Mesenchymal stem cell (in vitro differentiated cells and primary cell): ENCODE data around the gene RNF152.
A peak's percentile ranks its signal among the peaks of the same experiment; 100 is the strongest.

Experiments
- DNase-seq: peaks from one replicate; pipeline ENCODE4 v3.0.0-alpha.2; 2013
- H2AFZ ChIP-seq: one replicate; pipeline ENCODE4 v1.6.1; 2013; ENCODE audit warnings: low read depth, mild to moderate bottlenecking, control low read depth, inconsistent platforms, low read length, moderate library complexity
- H2AK5ac ChIP-seq: 2 replicates; pipeline ENCODE4 v1.6.1; 2013; ENCODE audit warnings: low read length, moderate library complexity, mild to moderate bottlenecking, inconsistent platforms; ENCODE audit not compliant: severe bottlenecking
- H2BK120ac ChIP-seq: one replicate; pipeline ENCODE4 v1.6.1; 2013; ENCODE audit warnings: low read depth, mild to moderate bottlenecking, inconsistent platforms, low read length, moderate library complexity
- H2BK12ac ChIP-seq, 2 experiments: one replicate each; pipeline ENCODE4 v1.6.1; 2013; ENCODE audit warnings: inconsistent platforms in 2 of 2, low read length in 2 of 2, mild to moderate bottlenecking in 2 of 2, moderate library complexity in 2 of 2, control low read depth in 1 of 2
- H2BK15ac ChIP-seq: one replicate; pipeline ENCODE4 v1.6.1; 2013; ENCODE audit warnings: mild to moderate bottlenecking, low read depth, inconsistent platforms; ENCODE audit not compliant: poor library complexity, severe bottlenecking
- H2BK5ac ChIP-seq: 2 replicates; pipeline ENCODE4 v1.6.1; 2013; ENCODE audit warnings: low read depth, mild to moderate bottlenecking, low read length, control low read depth, inconsistent platforms; ENCODE audit not compliant: poor library complexity, severe bottlenecking
- H3K14ac ChIP-seq, 2 experiments: one replicate each; pipeline ENCODE4 v1.6.1; 2013; ENCODE audit warnings: inconsistent platforms in 2 of 2, low read length in 2 of 2, control low read depth in 1 of 2, mild to moderate bottlenecking in 1 of 2, moderate library complexity in 1 of 2
- H3K18ac ChIP-seq, 2 experiments: one replicate each; pipeline ENCODE4 v1.6.1; 2013; ENCODE audit warnings: inconsistent platforms in 2 of 2, low read length in 2 of 2, control low read depth in 1 of 2, low read depth in 1 of 2, mild to moderate bottlenecking in 1 of 2
- H3K23ac ChIP-seq, 2 experiments: one replicate each; pipeline ENCODE4 v1.6.1; 2013; ENCODE audit warnings: inconsistent platforms in 2 of 2, low read length in 2 of 2, mild to moderate bottlenecking in 2 of 2, moderate library complexity in 2 of 2, control low read depth in 1 of 2
- H3K27ac ChIP-seq: 2 replicates; pipeline ENCODE4 v1.5.1; 2013; ENCODE audit warnings: mild to moderate bottlenecking, moderate library complexity, low read length, control low read depth, inconsistent platforms; ENCODE audit not compliant: poor library complexity, severe bottlenecking
- H3K27me3 ChIP-seq, 2 experiments: 2 replicates each; pipeline versions ENCODE4 v1.6.1 to v1.7.0; 2013; ENCODE audit warnings: low read length in 2 of 2, mild to moderate bottlenecking in 2 of 2, moderate library complexity in 2 of 2, control low read depth in 1 of 2, inconsistent platforms in 1 of 2; ENCODE audit not compliant: control insufficient read depth in 1 of 2, insufficient read depth in 1 of 2
- H3K36me3 ChIP-seq, 2 experiments: 2 replicates each; pipeline versions ENCODE4 v1.6.1 to v1.7.0; 2013; ENCODE audit warnings: low read length in 2 of 2, control low read depth in 1 of 2, inconsistent platforms in 1 of 2, low read depth in 1 of 2, mild to moderate bottlenecking in 1 of 2; ENCODE audit not compliant: insufficient read depth in 2 of 2, control insufficient read depth in 1 of 2
- H3K4ac ChIP-seq, 2 experiments: one replicate each; pipeline ENCODE4 v1.6.1; 2013; ENCODE audit warnings: inconsistent platforms in 2 of 2, low read length in 2 of 2, mild to moderate bottlenecking in 2 of 2, moderate library complexity in 2 of 2, control low read depth in 1 of 2, low read depth in 1 of 2
- H3K4me1 ChIP-seq: 2 replicates; pipeline ENCODE4 v1.6.1; 2013; ENCODE audit warnings: low read depth, low read length, control low read depth; ENCODE audit not compliant: control insufficient read depth, insufficient read depth
- H3K4me2 ChIP-seq: 2 replicates; pipeline ENCODE4 v1.6.1; 2013; ENCODE audit warnings: low read length, mild to moderate bottlenecking, inconsistent platforms; ENCODE audit not compliant: poor library complexity, severe bottlenecking
- H3K4me3 ChIP-seq, 2 experiments: 2 replicates each; pipeline versions ENCODE4 v1.5.1 to v1.7.0; 2013; ENCODE audit warnings: low read length in 2 of 2, mild to moderate bottlenecking in 2 of 2, control low read depth in 1 of 2, low read depth in 1 of 2; ENCODE audit not compliant: insufficient read depth in 1 of 2
- H3K79me1 ChIP-seq: replicated peaks from 2 replicates; pipeline ENCODE4 v1.6.1; 2013; ENCODE audit warnings: mild to moderate bottlenecking, control low read depth, low read length, inconsistent platforms; ENCODE audit not compliant: poor library complexity, severe bottlenecking
- H3K9ac ChIP-seq: 2 replicates; pipeline ENCODE4 v1.7.0; 2013; ENCODE audit warnings: mild to moderate bottlenecking, low read length, moderate library complexity
- H3K9me3 ChIP-seq: 2 replicates; pipeline ENCODE4 v1.7.0; 2013; ENCODE audit warnings: mild to moderate bottlenecking, low read length; ENCODE audit not compliant: control insufficient read depth
- H4K8ac ChIP-seq: one replicate; pipeline ENCODE4 v1.6.1; 2013; ENCODE audit warnings: inconsistent platforms, mild to moderate bottlenecking, low read length, moderate library complexity
- H4K91ac ChIP-seq: one replicate; pipeline ENCODE4 v1.6.1; 2013; ENCODE audit warnings: mild to moderate bottlenecking, low read length, inconsistent platforms
- WGBS: methylation state at CpG from one replicate; pipeline ENCODE4 v1.1.7; 2013; ENCODE audit warnings: mixed read lengths; 5-methylcytosine and 5-hydroxymethylcytosine counted together

Gene RNF152

DNA sequence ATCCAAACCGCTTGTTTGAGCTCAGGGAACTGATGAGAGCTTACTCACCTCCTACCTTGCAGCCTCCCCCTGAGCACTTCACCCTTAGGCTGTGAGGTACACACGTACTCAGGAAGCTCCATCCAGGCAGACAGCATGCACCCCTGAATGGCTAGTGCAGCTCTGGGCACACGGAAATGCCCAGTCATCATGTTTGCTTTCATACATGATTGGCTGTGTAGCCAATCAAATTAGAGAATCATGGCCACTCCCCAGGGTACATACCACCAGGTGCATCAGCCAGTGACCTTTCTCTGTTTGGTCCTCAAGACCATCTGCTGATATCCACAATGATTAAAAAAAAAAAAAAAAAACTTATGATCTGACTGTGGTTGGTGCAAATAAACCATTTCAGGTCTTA is 42.1 kb downstream of the RNF152 start:
- peak overlapping the region in 1 of 2 experiments; percentile 9 for H3K23ac ChIP-seq
- no peaks in the 10 kb centered on the region for H3K27me3 ChIP-seq
- H2BK15ac ChIP-seq = no peak overlapping the region
- H3K27ac ChIP-seq = no peak overlapping the region
- no peak overlapping the region for H3K9ac ChIP-seq
- no peak overlapping the region for H2AK5ac ChIP-seq
- peak overlapping the region in 1 of 2 experiments; percentile 86 for H3K18ac ChIP-seq
- H3K14ac ChIP-seq = peak overlapping the region in 1 of 2 experiments; percentile 11
- 96% methylated on average over 3 of the region's 3 CpGs for WGBS
- no peak for DNase-seq
- no peak overlapping the region for H4K91ac ChIP-seq
- H4K8ac ChIP-seq = no peak overlapping the region
- H2BK12ac ChIP-seq = no peak overlapping the region
- no peak overlapping the region for H2BK120ac ChIP-seq
- no peak overlapping the region for H2BK5ac ChIP-seq
- no peak overlapping the region for H3K4me2 ChIP-seq
- no peak overlapping the region for H3K4me3 ChIP-seq
- no peaks in the 10 kb centered on the region for H3K79me1 ChIP-seq
- peaks cover 1% of the 10 kb centered on the region for H3K4me1 ChIP-seq
- no peaks in the 10 kb centered on the region for H3K9me3 ChIP-seq
- peak overlapping the region in 1 of 2 experiments; percentile 32 for H3K4ac ChIP-seq
- no peak overlapping the region for H2AFZ ChIP-seq
- H3K36me3 ChIP-seq = no peaks in the 10 kb centered on the region

DNA sequence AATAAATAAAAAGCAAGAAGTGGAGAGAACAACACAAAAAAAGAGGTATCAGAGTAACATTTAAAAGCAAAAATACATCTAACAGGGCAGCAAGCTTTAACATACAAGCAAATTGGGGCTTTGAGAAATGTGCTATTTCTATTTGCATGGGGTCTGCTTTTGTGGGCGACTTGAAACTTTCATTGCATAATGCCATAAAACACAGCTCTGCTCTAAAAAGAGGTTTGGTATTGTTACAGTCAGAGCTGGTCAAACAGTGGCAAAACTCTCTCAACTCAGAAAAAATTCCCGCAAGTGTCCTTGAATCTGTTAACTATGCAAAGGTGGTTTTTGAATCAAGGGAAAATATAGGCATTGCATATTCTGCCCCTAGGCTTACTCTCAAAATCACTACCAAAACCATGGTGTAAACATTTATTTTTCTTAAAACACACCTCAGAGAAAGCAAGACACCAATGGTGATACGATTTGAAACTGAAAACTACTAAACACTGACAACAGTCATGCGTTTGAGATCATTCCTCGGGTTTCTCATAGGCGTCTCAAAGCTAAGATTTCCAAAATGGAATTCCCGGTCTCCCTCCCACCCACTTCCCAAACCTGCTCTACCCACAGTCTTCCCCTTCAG is 45.5 kb downstream of the RNF152 start:
- DNase-seq = no peak
- 97% methylated on average over 7 of the region's 7 CpGs for WGBS
- Histone ChIP-seq H2BK120ac (no peak overlapping the region), H3K4me3 (no peak overlapping the region), H3K23ac (no peak overlapping the region), H4K8ac (no peak overlapping the region), H3K79me1 (no peaks in the 10 kb centered on the region), H3K4me1 (peaks cover 1% of the 10 kb centered on the region), H2AK5ac (no peak overlapping the region), H3K18ac (no peak overlapping the region), H2BK5ac (no peak overlapping the region), H3K27ac (no peak overlapping the region), H2AFZ (no peak overlapping the region), H2BK12ac (no peak overlapping the region), H3K9ac (no peak overlapping the region), H3K36me3 (no peaks in the 10 kb centered on the region), H4K91ac (no peak overlapping the region), H3K9me3 (no peaks in the 10 kb centered on the region), H3K4me2 (no peak overlapping the region), H2BK15ac (no peak overlapping the region), H3K4ac (no peak overlapping the region), H3K27me3 (no peaks in the 10 kb centered on the region), H3K14ac (no peak overlapping the region)

DNA sequence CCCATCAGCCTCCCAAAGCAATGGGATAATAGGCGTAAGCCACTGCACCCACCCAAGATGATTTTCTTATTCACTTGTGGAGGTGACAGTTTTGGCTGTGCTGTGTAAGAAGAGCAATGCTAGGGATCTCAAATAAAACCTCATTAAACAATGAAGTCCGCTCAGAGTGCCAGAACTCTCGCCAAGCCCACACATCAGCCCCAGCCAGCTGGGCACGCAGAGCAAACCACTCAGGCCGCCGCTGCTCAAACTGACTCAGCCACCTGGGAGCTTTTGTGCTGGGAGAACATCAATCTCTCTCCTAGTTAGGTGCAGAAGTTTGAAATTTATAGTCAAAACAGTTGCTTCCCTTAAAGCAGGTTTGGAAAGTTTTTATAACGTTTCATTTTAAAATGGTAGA is 47.6 kb downstream of the RNF152 start:
- H3K79me1 ChIP-seq = no peaks in the 10 kb centered on the region
- no peak overlapping the region for H3K4me2 ChIP-seq
- DNase-seq = no peak
- no peaks in the 10 kb centered on the region for H3K27me3 ChIP-seq
- no peaks in the 10 kb centered on the region for H3K4me1 ChIP-seq
- no peak overlapping the region for H2AK5ac ChIP-seq
- H2BK5ac ChIP-seq = no peak overlapping the region
- H3K4me3 ChIP-seq = no peak overlapping the region
- H3K18ac ChIP-seq = no peak overlapping the region
- no peak overlapping the region for H2BK120ac ChIP-seq
- H2AFZ ChIP-seq = no peak overlapping the region
- no peak overlapping the region for H3K9ac ChIP-seq
- H4K8ac ChIP-seq = no peak overlapping the region
- no peak overlapping the region for H4K91ac ChIP-seq
- no peak overlapping the region for H2BK15ac ChIP-seq
- no peaks in the 10 kb centered on the region for H3K9me3 ChIP-seq
- no peak overlapping the region for H2BK12ac ChIP-seq
- H3K4ac ChIP-seq = no peak overlapping the region
- H3K36me3 ChIP-seq = no peaks in the 10 kb centered on the region
- no peak overlapping the region for H3K14ac ChIP-seq
- 96% methylated on average over 6 of the region's 7 CpGs for WGBS
- H3K23ac ChIP-seq = no peak overlapping the region
- no peak overlapping the region for H3K27ac ChIP-seq

DNA sequence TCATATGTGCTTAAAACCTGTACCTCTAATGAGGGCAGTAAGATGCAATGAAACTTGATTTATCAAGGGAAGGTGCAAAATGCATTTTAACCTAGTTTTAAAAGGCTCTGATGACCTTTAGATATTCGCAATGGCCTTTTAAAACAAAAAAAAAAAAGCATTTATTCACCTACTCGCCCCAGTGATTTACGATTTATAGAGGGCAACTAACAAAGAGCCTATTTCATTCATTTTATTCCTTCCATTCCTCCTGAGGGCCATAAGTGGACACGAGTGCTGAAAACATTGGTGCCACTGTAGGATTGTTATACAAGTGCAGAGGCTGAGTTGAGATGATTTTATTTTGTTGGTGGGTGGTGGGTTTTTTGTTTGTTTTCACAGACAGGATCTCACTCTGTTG is 48.1 kb downstream of the RNF152 start:
- 94% methylated on average over 3 of the region's 4 CpGs for WGBS
- H3K27ac ChIP-seq = no peak overlapping the region

More for the DNA sequence above, 48.1 kb downstream of the RNF152 start:
- Histone ChIP-seq H3K23ac (no peak overlapping the region), H2AFZ (no peak overlapping the region), H3K18ac (no peak overlapping the region), H4K91ac (no peak overlapping the region), H4K8ac (no peak overlapping the region), H3K36me3 (no peaks in the 10 kb centered on the region), H2BK12ac (no peak overlapping the region), H2AK5ac (no peak overlapping the region), H3K27me3 (no peaks in the 10 kb centered on the region), H3K79me1 (no peaks in the 10 kb centered on the region), H3K4ac (no peak overlapping the region), H2BK120ac (no peak overlapping the region), H3K14ac (no peak overlapping the region), H3K4me1 (no peaks in the 10 kb centered on the region), H2BK15ac (no peak overlapping the region), H3K4me3 (no peak overlapping the region), H2BK5ac (no peak overlapping the region), H3K4me2 (no peak overlapping the region), H3K9ac (no peak overlapping the region), H3K9me3 (no peaks in the 10 kb centered on the region)
- no peak for DNase-seq
